HepG2 (cell line): ENCODE data around the gene CARMIL3. TPM values are rescaled to one million over a fixed set of nuclear protein-coding genes. Genes with fewer than 3 reads are reported as not detected.

Experiments
- CAMTA2 ChIP-seq: sonication (generic); formaldehyde crosslinking; IDR thresholded peaks from 2 replicates; pipeline ENCODE4 v1.4.0; 2020; ENCODE audit warnings: mild to moderate bottlenecking, missing genetic modification reagents, borderline replicate concordance
- CHD4 ChIP-seq: fragments of 200-600 bp; sonication (generic); IDR thresholded peaks from 2 replicates; pipeline ENCODE4 v1.7.0; 2017; ENCODE audit warnings: mild to moderate bottlenecking, low read length, borderline replicate concordance
- FIP1L1 ChIP-seq: fragments of 200-400 bp; formaldehyde crosslinking; IDR thresholded peaks from 2 replicates; pipeline ENCODE4 v1.6.1; 2018; ENCODE audit warnings: low read depth, mild to moderate bottlenecking, low read length, moderate library complexity, borderline replicate concordance; ENCODE audit not compliant: insufficient read depth
- HNF4A ChIP-seq: sonication (generic); formaldehyde crosslinking; IDR thresholded peaks from 2 replicates; pipeline ENCODE4 v1.4.0; 2020; ENCODE audit warnings: missing genetic modification reagents
- HNRNPH1 ChIP-seq: fragments of 200-400 bp; formaldehyde crosslinking; optimal IDR thresholded peaks from 2 replicates; pipeline ENCODE3; 2017; ENCODE audit warnings: mild to moderate bottlenecking, low read depth, low read length
- IKZF4 ChIP-seq: sonication (generic); formaldehyde crosslinking; IDR thresholded peaks from 2 replicates; pipeline ENCODE4 v1.5.1; 2020; ENCODE audit warnings: borderline replicate concordance, mild to moderate bottlenecking, low read depth, missing genetic modification reagents; ENCODE audit errors: not compliant biosample characterization
- KDM6A ChIP-seq: IDR thresholded peaks from 2 replicates; pipeline ENCODE4 v1.6.1; 2016; ENCODE audit warnings: low read depth
- NR2F1 ChIP-seq, 2 experiments: fragments of 450-650 bp in 1 of 2; formaldehyde crosslinking in 1 of 2; IDR thresholded peaks; 2 replicates each; pipeline versions ENCODE4 v1.5.0 to v1.6.1; 2016 to 2020; ENCODE audit warnings: mild to moderate bottlenecking in 1 of 2, missing compliant biosample characterization in 1 of 2, missing genetic modification reagents in 1 of 2, moderate library complexity in 1 of 2
- NR2F6 ChIP-seq, 2 experiments: IDR thresholded peaks; 2 replicates each; pipeline ENCODE4 v1.6.1; 2016; ENCODE audit warnings: antibody characterized with exemption in 1 of 2, mild to moderate bottlenecking in 1 of 2
- SOX5 ChIP-seq: IDR thresholded peaks from 2 replicates; pipeline ENCODE4 v1.6.1; 2016; ENCODE audit warnings: borderline replicate concordance
- TFE3 ChIP-seq: IDR thresholded peaks from 2 replicates; pipeline ENCODE4 v1.6.1; 2016
- ZHX2 ChIP-seq, 2 experiments: sonication (generic) in 1 of 2; formaldehyde crosslinking in 1 of 2; IDR thresholded peaks; 2 replicates each; pipeline versions ENCODE4 v1.6.1 to v1.9.0; 2014 to 2022; ENCODE audit warnings: antibody characterized with exemption in 1 of 2, borderline replicate concordance in 1 of 2, inconsistent platforms in 1 of 2, low read depth in 1 of 2, missing genetic modification reagents in 1 of 2
- ZNF276 ChIP-seq: sonication (generic); formaldehyde crosslinking; IDR thresholded peaks from 2 replicates; pipeline ENCODE4 v1.4.0; 2020; ENCODE audit warnings: mild to moderate bottlenecking, low read depth, missing genetic modification reagents
- ZNF605 ChIP-seq: sonication (generic); formaldehyde crosslinking; IDR thresholded peaks from 2 replicates; pipeline ENCODE4 v1.8.0; 2022; ENCODE audit warnings: mild to moderate bottlenecking, missing genetic modification reagents
- polyA plus RNA-seq, 8 experiments: library from polyadenylated mRNA; depleted of rRNA in 3 of 8; stranded (reverse) in 7 of 8; unstranded in 1 of 8; fragments of >200 nt; fragmentation: Illumina TruSeq in 4 of 8; extraction: Trizol in 4 of 8; gene quantifications; 2 replicates each; pipeline versions ENCODE4 v1.2.1 to v1.2.3, GENCODE V29; 2011 to 2016; ENCODE audit warnings: low read depth in 4 of 8, missing spikeins in 1 of 8, mixed read lengths in 1 of 8; ENCODE audit not compliant: insufficient read depth in 1 of 8
- total RNA-seq, 5 experiments: library from RNA; depleted of rRNA; stranded (reverse); fragments of >200 nt; fragmentation: Illumina TruSeq; extraction: Trizol; gene quantifications; 2 replicates each; pipeline ENCODE4 v1.2.3, GENCODE V29; 2016; ENCODE audit warnings: low read depth in 1 of 5

The CARMIL3 gene
- total and polyA plus RNA-seq, 2 of the 13 experiments (the other 11 are each of a cell fraction or from before 2014, with no cell fraction given) = 0.27 to 0.55 TPM

GRCh38 chr14:24053548-24054323 lies 1.9 kb downstream of the CARMIL3 start (continued):
- TF ChIP-seq ZHX2 (IDR thresholded peaks at IDR 0.05; ENCODE audit: low read depth) (no peak), ZHX2 (CRISPR knock-in tag; IDR thresholded peaks at IDR 0.05; ENCODE audit: borderline replicate concordance) (no peak), ZNF605 (CRISPR knock-in tag) (no peak), NR2F6 (IDR thresholded peaks at IDR 0.05) (peak; percentile 58; the same call in 1 of the 2 replicates), NR2F6 (CRISPR knock-in tag; IDR thresholded peaks at IDR 0.05) (peak; percentile 51; the same call in 1 of the 2 replicates), SOX5 (no peak), IKZF4 (no peak), NR2F1 (CRISPR knock-in tag; IDR thresholded peaks at IDR 0.05) (0 out of 4 replicates have a peak, but pooled peaks of 1 of the 2 experiments have one; percentile 32), FIP1L1 (no peak), CAMTA2 (no peak), HNRNPH1 (no peak), CHD4 (no peak), ZNF276 (no peak), KDM6A (CRISPR knock-in tag) (no peak), HNF4A (CRISPR knock-in tag) (no peak), TFE3 (CRISPR knock-in tag) (no peak)
